ENCODE data around the gene FAM174B.

DNA sequence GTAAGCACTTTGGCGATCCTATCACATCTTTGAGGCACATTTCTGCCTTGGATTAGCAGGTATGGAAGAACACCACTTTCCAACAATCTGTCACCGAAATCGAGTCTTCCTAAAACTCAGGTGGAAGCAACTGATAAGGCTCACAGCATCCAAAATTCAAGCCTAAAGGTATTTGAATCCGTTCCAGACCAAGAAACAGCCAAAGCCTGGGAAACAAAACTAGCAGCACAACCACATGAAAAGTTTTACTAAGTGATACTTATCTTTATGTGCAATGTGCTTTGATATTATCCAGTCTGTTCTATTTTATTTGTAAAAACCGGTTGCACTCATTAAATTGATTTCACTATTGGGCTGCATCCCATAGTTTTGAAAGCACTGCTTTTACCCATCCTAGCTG, 40.5 kb upstream of the FAM174B start:
- TF ChIP-seq, protein P1, sequence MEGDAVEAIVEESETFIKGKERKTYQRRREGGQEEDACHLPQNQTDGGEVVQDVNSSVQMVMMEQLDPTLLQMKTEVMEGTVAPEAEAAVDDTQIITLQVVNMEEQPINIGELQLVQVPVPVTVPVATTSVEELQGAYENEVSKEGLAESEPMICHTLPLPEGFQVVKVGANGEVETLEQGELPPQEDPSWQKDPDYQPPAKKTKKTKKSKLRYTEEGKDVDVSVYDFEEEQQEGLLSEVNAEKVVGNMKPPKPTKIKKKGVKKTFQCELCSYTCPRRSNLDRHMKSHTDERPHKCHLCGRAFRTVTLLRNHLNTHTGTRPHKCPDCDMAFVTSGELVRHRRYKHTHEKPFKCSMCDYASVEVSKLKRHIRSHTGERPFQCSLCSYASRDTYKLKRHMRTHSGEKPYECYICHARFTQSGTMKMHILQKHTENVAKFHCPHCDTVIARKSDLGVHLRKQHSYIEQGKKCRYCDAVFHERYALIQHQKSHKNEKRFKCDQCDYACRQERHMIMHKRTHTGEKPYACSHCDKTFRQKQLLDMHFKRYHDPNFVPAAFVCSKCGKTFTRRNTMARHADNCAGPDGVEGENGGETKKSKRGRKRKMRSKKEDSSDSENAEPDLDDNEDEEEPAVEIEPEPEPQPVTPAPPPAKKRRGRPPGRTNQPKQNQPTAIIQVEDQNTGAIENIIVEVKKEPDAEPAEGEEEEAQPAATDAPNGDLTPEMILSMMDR (IDR thresholded peaks at IDR 0.05; ENCODE audit: low read depth, low read length) = no peak
- TF ChIP-seq POLR2A (IDR thresholded peaks at IDR 0.05; ENCODE audit: extremely low read depth, insufficient read length) (no peak), MYC (IDR thresholded peaks at IDR 0.05; ENCODE audit: low read depth, low read length) (no peak)

Measured in NB4 (cell line).